ENCODE measurements around the gene SLC26A9.
"Not testable (repeated sequence)": the region's sequence is repeated elsewhere in the genome, so short reads cannot be mapped to it uniquely, and the experiment has no call there.

Gene SLC26A9

GRCh38 chr1:205924460-205924790 lies 18.8 kb downstream of the SLC26A9 start:
- no peak for DNase-seq (ENCODE audit: low read depth)

- no peak for DNase-seq (ENCODE audit: low read depth)
Observed at GRCh38 chr1:205923651-205924459, 19.4 kb downstream of the SLC26A9 start.

GRCh38 chr1:205922806-205923205 lies 20.4 kb downstream of the SLC26A9 start:
- no peak for DNase-seq (ENCODE audit: low read depth)

GRCh38 chr1:205922314-205922713 lies 20.9 kb downstream of the SLC26A9 start:
- DNase-seq (ENCODE audit: low read depth) = no peak

GRCh38 chr1:205921570-205921909 lies 21.7 kb downstream of the SLC26A9 start:
- no peak for DNase-seq (ENCODE audit: low read depth)

- DNase-seq (ENCODE audit: low read depth) = no peak
Observed at GRCh38 chr1:205920861-205921569, 22.2 kb downstream of the SLC26A9 start.

- no peak for DNase-seq (ENCODE audit: low read depth)
Observed at GRCh38 chr1:205920159-205920558, 23.1 kb downstream of the SLC26A9 start.

GRCh38 chr1:205918955-205919746 lies 24.1 kb downstream of the SLC26A9 start:
- DNase-seq (ENCODE audit: low read depth) = peak; percentile 29

- no peak for DNase-seq (ENCODE audit: low read depth)
Observed at GRCh38 chr1:205917466-205918238, 25.6 kb downstream of the SLC26A9 start.

GRCh38 chr1:205916541-205916940 lies 26.7 kb downstream of the SLC26A9 start:
- no peak for DNase-seq (ENCODE audit: low read depth)

- no peak for DNase-seq (ENCODE audit: low read depth)
Observed at GRCh38 chr1:205915354-205915990, 27.8 kb downstream of the SLC26A9 start.

- DNase-seq (ENCODE audit: low read depth) = no peak
Observed at GRCh38 chr1:205914730-205915129, 28.5 kb downstream of the SLC26A9 start.

- no peak for DNase-seq (ENCODE audit: low read depth)
Observed at GRCh38 chr1:205914155-205914507, 29.1 kb downstream of the SLC26A9 start.

- no peak for DNase-seq (ENCODE audit: low read depth)
Observed at GRCh38 chr1:205913451-205914154, 29.7 kb downstream of the SLC26A9 start.

GRCh38 chr1:205907794-205908193 lies 35.5 kb downstream of the SLC26A9 start:
- DNase-seq (ENCODE audit: low read depth) = no peak

GRCh38 chr1:205905095-205905494 lies 38.2 kb downstream of the SLC26A9 start:
- not testable (repeated sequence) for DNase-seq (ENCODE audit: low read depth)

GRCh38 chr1:205896351-205896750 lies 46.9 kb downstream of the SLC26A9 start:
- no peak for DNase-seq (ENCODE audit: low read depth)

GRCh38 chr1:205894119-205894518 lies 49.1 kb downstream of the SLC26A9 start:
- not testable (repeated sequence) for DNase-seq (ENCODE audit: low read depth)

- not testable (repeated sequence) for DNase-seq (ENCODE audit: low read depth)
Observed at GRCh38 chr1:205892175-205892574, 51.1 kb downstream of the SLC26A9 start.

GRCh38 chr1:205891481-205891880 lies 51.8 kb downstream of the SLC26A9 start:
- not testable (repeated sequence) for DNase-seq (ENCODE audit: low read depth)

GRCh38 chr1:205890631-205891030 lies 52.6 kb downstream of the SLC26A9 start:
- DNase-seq (ENCODE audit: low read depth) = not testable (repeated sequence)

All from activated T-helper 9 cell treated with anti-CD3 and anti-CD28 coated beads, Interleukin-2, amount 50 U/mL, for 16 hours (primary cell).